Caco-2 (cell line): Measurements from ENCODE around the gene NFU1. TPM values are rescaled to one million over a fixed set of nuclear protein-coding genes. Genes with fewer than 3 reads are reported as not detected.

Source experiments
- BruUV-seq: library from RNA; stranded (reverse); fragments of 400-500 nt; replicated peaks from 2 replicates; lab custom pipeline; 2021; lab: Mats Ljungman, UMichigan
- CTCF ChIA-PET: fragments of 300-600 bp; sonication (Branson Sonifier 250); formaldehyde crosslinking; loops from one replicate; lab custom pipeline; 2022; ENCODE audit warnings: antibody characterized with exemption; lab: Charles Lee
- POLR2A ChIA-PET: fragments of 300-600 bp; sonication (Branson Sonifier 250); formaldehyde crosslinking; loops from one replicate; lab custom pipeline; 2022; ENCODE audit warnings: antibody characterized with exemption; lab: Charles Lee
- DNase-seq, 2 experiments: peaks; one replicate each; pipeline versions ENCODE4 v3.0.0 to v3.0.0-alpha.2; 2020 to 2022
- H3K27me3 ChIP-seq: replicated peaks from 2 replicates; pipeline ENCODE4 v1.6.0; 2011; ENCODE audit warnings: low read length; ENCODE audit not compliant: control insufficient read depth, insufficient read depth
- H3K36me3 ChIP-seq: 2 replicates; pipeline ENCODE4 v1.5.1; 2011; ENCODE audit warnings: low read length; ENCODE audit not compliant: control insufficient read depth, insufficient read depth
- H3K4me1 ChIP-seq: fragments of 250-450 bp; sonication (Bioruptor Pico); 2 replicates; pipeline ENCODE4 v1.5.1; 2020; ENCODE audit warnings: mild to moderate bottlenecking
- H3K4me3 ChIP-seq: 2 replicates; pipeline ENCODE4 v1.5.1; 2011; ENCODE audit warnings: low read depth, mild to moderate bottlenecking, control low read depth, low read length
- H3K9me3 ChIP-seq: fragments of 250-450 bp; sonication (Bioruptor Pico); 2 replicates; pipeline ENCODE4 v1.5.1; 2020; ENCODE audit warnings: mild to moderate bottlenecking, moderate library complexity
- H3K27ac Mint-ChIP-seq: one replicate; pipeline ENCODE4 v1.8.0; 2022; ENCODE audit warnings: mixed read lengths; ENCODE audit not compliant: unreplicated experiment
- H3K27me3 Mint-ChIP-seq: one replicate; pipeline ENCODE4 v1.8.0; 2022; ENCODE audit warnings: mixed read lengths; ENCODE audit not compliant: insufficient read depth, unreplicated experiment
- H3K36me3 Mint-ChIP-seq: one replicate; pipeline ENCODE4 v1.8.0; 2022; ENCODE audit warnings: mild to moderate bottlenecking, mixed read lengths; ENCODE audit not compliant: insufficient read depth, unreplicated experiment
- H3K4me1 Mint-ChIP-seq: one replicate; pipeline ENCODE4 v1.8.0; 2022; ENCODE audit warnings: low read depth, mixed read lengths; ENCODE audit not compliant: unreplicated experiment
- H3K4me3 Mint-ChIP-seq: one replicate; pipeline ENCODE4 v1.8.0; 2022; ENCODE audit warnings: mild to moderate bottlenecking, moderate library complexity, mixed read lengths; ENCODE audit not compliant: unreplicated experiment
- H3K9me3 Mint-ChIP-seq: one replicate; pipeline ENCODE4 v1.8.0; 2022; ENCODE audit warnings: mixed read lengths; ENCODE audit not compliant: unreplicated experiment
- intact Hi-C: fragments of 100-400 bp; cut with micrococcal nuclease; formaldehyde crosslinking; loops from one replicate; pipeline ENCODE4 v1.10.0; 2022; ENCODE audit not compliant: unreplicated experiment
- total RNA-seq: library from RNA; stranded (reverse); gene quantifications from 2 replicates; pipeline ENCODE4 v1.2.3, GENCODE V29; 2022
- TF ChIP-seq, protein P1 (sequence below), 2 experiments: fragments of 200-600 bp in 1 of 2; IDR thresholded peaks; 1 replicate in 1 of 2; 2 replicates in 1 of 2; pipeline versions ENCODE4 v1.5.1 to v1.8.0; 2011 to 2022; ENCODE audit warnings: antibody characterized with exemption in 1 of 2, control low read depth in 1 of 2, inconsistent platforms in 1 of 2, low read depth in 1 of 2, low read length in 1 of 2, mild to moderate bottlenecking in 1 of 2, moderate library complexity in 1 of 2; ENCODE audit not compliant: insufficient read depth in 1 of 2, severe bottlenecking in 1 of 2, unreplicated experiment in 1 of 2

The NFU1 gene
- total RNA-seq, 1 experiment from 2014 or later = 85.3 TPM

DNA sequence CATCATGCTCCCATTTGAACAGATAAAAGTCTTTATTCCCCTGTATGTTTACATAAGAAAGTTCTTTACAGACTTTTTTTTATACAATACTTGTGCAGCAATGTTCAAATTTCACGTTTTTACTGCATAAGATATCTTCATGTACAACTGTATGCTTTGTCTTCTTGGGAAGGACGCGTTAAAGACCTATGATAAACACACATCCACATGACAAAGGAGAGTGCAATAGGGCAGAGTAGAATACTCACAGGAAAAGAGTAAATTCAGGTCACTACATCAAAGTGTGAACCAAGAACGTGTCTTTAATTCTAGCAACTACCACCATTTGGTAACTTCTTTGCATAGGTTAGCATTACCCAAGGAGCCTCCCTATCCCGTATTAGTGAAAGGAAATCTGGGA lies 33.7 kb upstream of the NFU1 start:
- H3K4me3 ChIP-seq = no peak overlapping the region
- peaks cover 9% of the 10 kb centered on the region for H3K36me3 Mint-ChIP-seq
- no peaks in the 10 kb centered on the region for H3K27me3 ChIP-seq
- H3K27ac Mint-ChIP-seq = no peak overlapping the region
- no peak for DNase-seq
- ChIA-PET CTCF (no interaction called here), POLR2A (no interaction called here)
- TF ChIP-seq, protein P1, sequence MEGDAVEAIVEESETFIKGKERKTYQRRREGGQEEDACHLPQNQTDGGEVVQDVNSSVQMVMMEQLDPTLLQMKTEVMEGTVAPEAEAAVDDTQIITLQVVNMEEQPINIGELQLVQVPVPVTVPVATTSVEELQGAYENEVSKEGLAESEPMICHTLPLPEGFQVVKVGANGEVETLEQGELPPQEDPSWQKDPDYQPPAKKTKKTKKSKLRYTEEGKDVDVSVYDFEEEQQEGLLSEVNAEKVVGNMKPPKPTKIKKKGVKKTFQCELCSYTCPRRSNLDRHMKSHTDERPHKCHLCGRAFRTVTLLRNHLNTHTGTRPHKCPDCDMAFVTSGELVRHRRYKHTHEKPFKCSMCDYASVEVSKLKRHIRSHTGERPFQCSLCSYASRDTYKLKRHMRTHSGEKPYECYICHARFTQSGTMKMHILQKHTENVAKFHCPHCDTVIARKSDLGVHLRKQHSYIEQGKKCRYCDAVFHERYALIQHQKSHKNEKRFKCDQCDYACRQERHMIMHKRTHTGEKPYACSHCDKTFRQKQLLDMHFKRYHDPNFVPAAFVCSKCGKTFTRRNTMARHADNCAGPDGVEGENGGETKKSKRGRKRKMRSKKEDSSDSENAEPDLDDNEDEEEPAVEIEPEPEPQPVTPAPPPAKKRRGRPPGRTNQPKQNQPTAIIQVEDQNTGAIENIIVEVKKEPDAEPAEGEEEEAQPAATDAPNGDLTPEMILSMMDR (IDR thresholded peaks at IDR 0.05; ENCODE audit: insufficient read depth in 1 of 2, low read depth in 1 of 2, low read length in 1 of 2, severe bottlenecking in 1 of 2, unreplicated experiment in 1 of 2) = no peak
- intact Hi-C loops = no loop called here
- H3K4me1 ChIP-seq = no peaks in the 10 kb centered on the region
- H3K9me3 ChIP-seq = no peaks in the 10 kb centered on the region
- no peaks in the 10 kb centered on the region for H3K27me3 Mint-ChIP-seq
- 0 out of 2 replicates have a peak, but pooled peaks cover 1% of the 10 kb centered on the region for H3K36me3 ChIP-seq
- H3K4me1 Mint-ChIP-seq = no peaks in the 10 kb centered on the region
- H3K4me3 Mint-ChIP-seq = no peak overlapping the region
- no peaks in the 10 kb centered on the region for H3K9me3 Mint-ChIP-seq
- BruUV-seq = no TSS peak

DNA sequence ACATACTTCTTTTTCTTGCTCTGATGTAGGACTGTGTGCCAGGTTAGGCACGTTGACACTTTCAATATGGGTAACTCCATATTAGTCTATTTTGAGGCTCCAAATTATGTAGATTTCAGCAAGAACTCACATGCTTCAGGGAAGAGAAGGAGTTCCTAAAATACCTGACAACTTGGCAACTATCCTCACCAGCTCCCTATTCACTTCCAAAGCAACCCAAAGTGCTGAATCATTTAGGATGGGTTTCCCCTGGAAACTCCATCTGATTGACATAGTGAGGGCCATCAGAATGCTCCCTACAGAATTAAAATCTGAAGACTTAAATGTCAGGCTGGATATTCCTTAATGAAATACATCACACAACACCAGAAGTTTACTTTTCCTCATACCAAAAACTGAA lies 32.5 kb upstream of the NFU1 start:
- CTCF ChIA-PET = no interaction called here
- TF ChIP-seq, protein P1 (IDR thresholded peaks at IDR 0.05; ENCODE audit: insufficient read depth in 1 of 2, low read depth in 1 of 2, low read length in 1 of 2, severe bottlenecking in 1 of 2, unreplicated experiment in 1 of 2) = no peak
- no peaks in the 10 kb centered on the region for H3K27me3 ChIP-seq
- POLR2A ChIA-PET = no interaction called here
- Mint-ChIP-seq H3K27me3 (no peaks in the 10 kb centered on the region), H3K4me3 (no peak overlapping the region), H3K9me3 (no peaks in the 10 kb centered on the region), H3K36me3 (peaks cover 12% of the 10 kb centered on the region), H3K4me1 (no peaks in the 10 kb centered on the region), H3K27ac (no peak overlapping the region)
- no peaks in the 10 kb centered on the region for H3K4me1 ChIP-seq
- H3K4me3 ChIP-seq = no peak overlapping the region
- intact Hi-C loops = no loop called here
- H3K36me3 ChIP-seq = 0 out of 2 replicates have a peak, but pooled peaks cover 1% of the 10 kb centered on the region
- DNase-seq = no peak
- no peaks in the 10 kb centered on the region for H3K9me3 ChIP-seq
- BruUV-seq = no TSS peak

DNA sequence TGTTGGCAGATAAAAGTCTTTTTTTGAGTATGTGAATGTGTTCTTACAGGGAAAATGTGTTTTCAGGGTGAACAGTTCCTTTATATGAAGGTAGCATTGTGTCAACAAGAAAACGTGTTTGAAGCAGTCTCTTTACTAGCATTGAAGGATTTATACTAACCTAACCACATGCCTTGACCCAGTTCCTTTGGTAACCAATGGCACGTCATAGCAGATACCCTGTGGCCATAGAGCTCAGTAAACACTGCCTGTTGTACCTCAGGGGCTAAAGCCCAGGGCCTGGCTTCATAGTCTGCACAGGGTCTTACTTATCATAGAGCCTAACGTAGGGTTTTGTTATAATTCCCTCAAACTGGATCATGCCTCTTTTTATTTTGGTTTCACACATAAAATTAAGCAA lies 32.1 kb upstream of the NFU1 start:
- H3K36me3 Mint-ChIP-seq = peaks cover 15% of the 10 kb centered on the region
- no TSS peak for BruUV-seq
- POLR2A ChIA-PET = no interaction called here
- intact Hi-C loops = no loop called here
- H3K4me1 Mint-ChIP-seq = no peaks in the 10 kb centered on the region
- H3K9me3 Mint-ChIP-seq = no peaks in the 10 kb centered on the region
- CTCF ChIA-PET = no interaction called here
- Histone ChIP-seq H3K36me3 (0 out of 2 replicates have a peak, but pooled peaks cover 1% of the 10 kb centered on the region), H3K4me1 (no peaks in the 10 kb centered on the region), H3K27me3 (no peaks in the 10 kb centered on the region), H3K4me3 (no peak overlapping the region), H3K9me3 (no peaks in the 10 kb centered on the region)
- TF ChIP-seq, protein P1 (IDR thresholded peaks at IDR 0.05; ENCODE audit: insufficient read depth in 1 of 2, low read depth in 1 of 2, low read length in 1 of 2, severe bottlenecking in 1 of 2, unreplicated experiment in 1 of 2) = no peak
- no peaks in the 10 kb centered on the region for H3K27me3 Mint-ChIP-seq
- no peak overlapping the region for H3K27ac Mint-ChIP-seq
- no peak overlapping the region for H3K4me3 Mint-ChIP-seq
- no peak for DNase-seq
